Measurements from ENCODE around the gene GNG4.

GNG4 gene

GRCh38 chr1:235628316-235629005 is 21.1 kb downstream of the GNG4 start:
- H3K4me3 ChIP-seq (ENCODE audit: low read depth, low read length) = no peak overlapping the region
- TF ChIP-seq, protein P1, sequence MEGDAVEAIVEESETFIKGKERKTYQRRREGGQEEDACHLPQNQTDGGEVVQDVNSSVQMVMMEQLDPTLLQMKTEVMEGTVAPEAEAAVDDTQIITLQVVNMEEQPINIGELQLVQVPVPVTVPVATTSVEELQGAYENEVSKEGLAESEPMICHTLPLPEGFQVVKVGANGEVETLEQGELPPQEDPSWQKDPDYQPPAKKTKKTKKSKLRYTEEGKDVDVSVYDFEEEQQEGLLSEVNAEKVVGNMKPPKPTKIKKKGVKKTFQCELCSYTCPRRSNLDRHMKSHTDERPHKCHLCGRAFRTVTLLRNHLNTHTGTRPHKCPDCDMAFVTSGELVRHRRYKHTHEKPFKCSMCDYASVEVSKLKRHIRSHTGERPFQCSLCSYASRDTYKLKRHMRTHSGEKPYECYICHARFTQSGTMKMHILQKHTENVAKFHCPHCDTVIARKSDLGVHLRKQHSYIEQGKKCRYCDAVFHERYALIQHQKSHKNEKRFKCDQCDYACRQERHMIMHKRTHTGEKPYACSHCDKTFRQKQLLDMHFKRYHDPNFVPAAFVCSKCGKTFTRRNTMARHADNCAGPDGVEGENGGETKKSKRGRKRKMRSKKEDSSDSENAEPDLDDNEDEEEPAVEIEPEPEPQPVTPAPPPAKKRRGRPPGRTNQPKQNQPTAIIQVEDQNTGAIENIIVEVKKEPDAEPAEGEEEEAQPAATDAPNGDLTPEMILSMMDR (IDR thresholded peaks at IDR 0.05) = no peak
- no peak overlapping the region for H2AFZ ChIP-seq
- H3K9ac ChIP-seq = no peak overlapping the region
- no peaks in the 10 kb centered on the region for H3K79me2 ChIP-seq
- H3K27ac ChIP-seq = no peak overlapping the region
- H3K27me3 ChIP-seq (ENCODE audit: control insufficient read depth, insufficient read depth, low read length) = no peaks in the 10 kb centered on the region
- H3K4me2 ChIP-seq (ENCODE audit: low read length) = no peak overlapping the region
- no peaks in the 10 kb centered on the region for H3K9me3 ChIP-seq (ENCODE audit: control insufficient read depth, low read length)
- H3K4me1 ChIP-seq = no peaks in the 10 kb centered on the region
- no peaks in the 10 kb centered on the region for H3K36me3 ChIP-seq (ENCODE audit: control insufficient read depth, insufficient read depth, low read length)

- Histone ChIP-seq H3K79me2 (no peaks in the 10 kb centered on the region), H3K4me2 (ENCODE audit: low read length) (no peak overlapping the region), H3K4me1 (no peaks in the 10 kb centered on the region), H3K9me3 (ENCODE audit: control insufficient read depth, low read length) (no peaks in the 10 kb centered on the region), H3K4me3 (ENCODE audit: low read depth, low read length) (no peak overlapping the region), H3K27ac (no peak overlapping the region), H3K36me3 (ENCODE audit: control insufficient read depth, insufficient read depth, low read length) (no peaks in the 10 kb centered on the region), H2AFZ (no peak overlapping the region), H3K9ac (no peak overlapping the region), H3K27me3 (ENCODE audit: control insufficient read depth, insufficient read depth, low read length) (no peaks in the 10 kb centered on the region)
- TF ChIP-seq, protein P1 (IDR thresholded peaks at IDR 0.05) = no peak
Measured at GRCh38 chr1:235625831-235626230, 23.8 kb downstream of the GNG4 start.

- Histone ChIP-seq H3K79me2 (no peaks in the 10 kb centered on the region), H3K4me3 (ENCODE audit: low read depth, low read length) (no peak overlapping the region), H3K36me3 (ENCODE audit: control insufficient read depth, insufficient read depth, low read length) (no peaks in the 10 kb centered on the region), H3K9me3 (ENCODE audit: control insufficient read depth, low read length) (no peaks in the 10 kb centered on the region), H3K4me2 (ENCODE audit: low read length) (no peak overlapping the region), H3K27me3 (ENCODE audit: control insufficient read depth, insufficient read depth, low read length) (no peaks in the 10 kb centered on the region), H3K4me1 (no peaks in the 10 kb centered on the region), H3K27ac (no peak overlapping the region), H3K9ac (no peak overlapping the region), H2AFZ (no peak overlapping the region)
- TF ChIP-seq, protein P1 (IDR thresholded peaks at IDR 0.05) = no peak
Measured at GRCh38 chr1:235625340-235625739, 24.2 kb downstream of the GNG4 start.

DNA sequence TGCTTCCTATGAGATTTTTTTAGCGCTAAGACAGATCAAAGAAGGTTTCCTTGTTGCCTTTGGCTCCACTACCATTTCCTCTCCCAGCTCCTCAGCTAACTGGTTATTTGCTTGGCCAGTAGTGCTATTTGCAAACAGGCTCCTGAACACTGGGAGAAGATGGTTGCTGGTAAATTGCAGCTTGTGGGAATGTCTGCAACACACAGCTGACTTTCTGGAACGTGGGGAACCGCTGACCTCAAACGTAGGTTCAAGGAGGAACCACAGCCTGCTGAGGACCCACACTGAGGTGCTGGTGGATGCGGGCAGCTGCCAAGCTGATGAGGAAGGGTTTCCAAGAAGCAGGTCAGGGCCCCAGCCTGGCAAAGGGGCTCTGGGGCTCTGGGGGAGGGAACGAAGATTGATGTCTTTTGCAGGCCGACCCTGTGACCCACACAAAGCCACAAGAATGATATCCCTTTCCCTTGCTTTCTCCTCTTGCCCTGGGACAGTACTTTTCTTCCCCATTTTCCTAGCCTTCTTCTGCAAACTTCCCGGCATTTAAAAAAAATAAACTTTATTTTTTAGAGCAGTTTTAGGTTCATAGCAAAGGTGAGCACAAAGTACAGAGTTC is 24.8 kb downstream of the GNG4 start:
- no peaks in the 10 kb centered on the region for H3K36me3 ChIP-seq (ENCODE audit: control insufficient read depth, insufficient read depth, low read length)
- H3K4me2 ChIP-seq (ENCODE audit: low read length) = no peak overlapping the region
- H2AFZ ChIP-seq = no peak overlapping the region
- TF ChIP-seq, protein P1 (IDR thresholded peaks at IDR 0.05) = no peak
- H3K27me3 ChIP-seq (ENCODE audit: control insufficient read depth, insufficient read depth, low read length) = no peaks in the 10 kb centered on the region
- no peaks in the 10 kb centered on the region for H3K79me2 ChIP-seq
- H3K27ac ChIP-seq = no peak overlapping the region
- no peak overlapping the region for H3K4me3 ChIP-seq (ENCODE audit: low read depth, low read length)
- H3K9ac ChIP-seq = no peak overlapping the region
- H3K4me1 ChIP-seq = no peaks in the 10 kb centered on the region
- no peaks in the 10 kb centered on the region for H3K9me3 ChIP-seq (ENCODE audit: control insufficient read depth, low read length)

Measured in parathyroid adenoma (tissue), 2 donors.